Stimulated activated CD8-positive, alpha-beta memory T cell treated with anti-CD3 and anti-CD28 coated beads, Interleukin-2, amount 100 ng/mL, for 1 hour (primary cell): ENCODE measurements around the gene CCDC124.

ENCODE experiments used
- DNase-seq, 2 donors: peaks; one replicate each; pipeline ENCODE4 v3.0.0-alpha.2; 2020; ENCODE audit warnings: low read depth in 2 of 2

CCDC124 gene

DNA sequence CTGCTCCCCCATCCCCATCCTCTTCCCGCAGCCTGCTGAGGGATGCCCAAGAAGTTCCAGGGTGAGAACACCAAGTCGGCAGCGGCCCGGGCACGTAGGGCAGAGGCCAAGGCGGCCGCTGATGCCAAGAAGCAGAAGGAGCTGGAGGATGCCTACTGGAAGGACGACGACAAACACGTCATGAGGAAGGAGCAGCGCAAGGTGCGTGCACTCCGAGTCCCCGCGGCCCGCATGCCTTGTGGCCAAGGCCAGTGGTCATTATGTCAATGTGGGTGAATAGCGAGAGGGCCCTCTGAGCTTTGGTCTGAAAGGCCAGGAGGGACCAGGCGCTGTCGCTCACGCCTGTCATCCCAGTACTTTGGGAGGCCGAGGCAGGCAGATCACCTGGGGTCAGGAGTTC is 3.6 kb downstream of the CCDC124 start:
- no peak for DNase-seq

DNA sequence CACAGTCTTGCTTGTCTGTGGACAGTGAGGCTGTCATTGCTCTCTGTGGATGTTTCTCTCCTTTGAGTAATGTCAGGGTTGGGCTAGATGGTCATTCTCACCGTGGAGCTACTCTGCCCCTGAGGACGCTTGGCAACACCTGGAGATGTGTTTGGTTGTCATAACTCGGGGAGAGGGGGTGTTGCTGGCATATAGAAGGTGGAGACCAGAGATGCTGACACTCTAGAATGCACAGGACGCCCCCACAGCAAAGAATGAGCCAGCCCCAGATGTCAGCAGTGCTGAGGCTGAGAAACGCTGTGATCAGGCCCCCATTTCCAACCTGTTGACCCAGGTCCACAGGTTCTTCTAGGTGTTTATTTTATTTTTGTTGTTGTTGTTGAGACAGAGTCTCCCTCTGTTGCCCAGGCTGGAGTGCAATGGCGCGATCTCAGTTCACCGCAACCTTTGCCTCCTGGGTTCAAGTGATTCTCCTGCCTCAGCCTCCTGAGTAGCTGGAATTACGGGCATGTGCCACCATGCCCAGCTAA is 4.6 kb downstream of the CCDC124 start:
- no peak for DNase-seq

DNA sequence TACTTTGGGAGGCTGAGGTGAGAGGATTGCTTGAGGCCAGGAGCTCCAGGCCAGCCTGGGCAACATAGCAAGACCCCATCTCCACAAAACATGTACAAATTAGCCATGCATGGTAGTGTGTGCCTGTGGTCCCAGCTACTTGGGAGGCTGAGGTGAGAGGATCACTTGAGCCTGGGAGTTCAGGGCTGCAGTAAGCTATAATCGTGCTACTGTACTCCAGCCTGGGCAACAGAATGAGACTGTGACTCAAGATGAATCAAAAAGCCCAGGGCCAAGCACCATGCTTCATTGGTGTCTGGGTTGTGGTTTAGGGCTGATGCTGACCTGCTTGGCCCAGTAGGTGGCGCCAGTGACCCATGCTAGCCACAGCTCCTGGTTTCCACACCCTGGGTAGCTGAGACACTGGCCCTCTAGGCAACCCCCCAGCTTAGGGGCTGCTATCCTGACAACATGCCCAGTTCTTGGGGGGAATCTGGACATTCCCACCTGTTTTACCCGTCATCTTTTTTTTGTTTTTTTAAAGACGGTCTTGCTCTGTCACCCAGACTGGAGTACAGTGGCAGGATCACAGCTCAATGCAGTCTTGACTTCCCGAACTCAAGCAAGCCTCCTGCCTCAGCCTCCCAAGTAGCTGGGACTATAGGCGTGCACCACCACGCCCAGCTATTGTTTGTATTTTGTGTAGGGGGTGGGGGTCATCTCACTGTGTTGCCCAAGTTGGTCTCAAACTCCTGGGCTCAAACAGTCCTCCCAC is 5.5 kb downstream of the CCDC124 start:
- DNase-seq = peak; percentile 65 to 71

DNA sequence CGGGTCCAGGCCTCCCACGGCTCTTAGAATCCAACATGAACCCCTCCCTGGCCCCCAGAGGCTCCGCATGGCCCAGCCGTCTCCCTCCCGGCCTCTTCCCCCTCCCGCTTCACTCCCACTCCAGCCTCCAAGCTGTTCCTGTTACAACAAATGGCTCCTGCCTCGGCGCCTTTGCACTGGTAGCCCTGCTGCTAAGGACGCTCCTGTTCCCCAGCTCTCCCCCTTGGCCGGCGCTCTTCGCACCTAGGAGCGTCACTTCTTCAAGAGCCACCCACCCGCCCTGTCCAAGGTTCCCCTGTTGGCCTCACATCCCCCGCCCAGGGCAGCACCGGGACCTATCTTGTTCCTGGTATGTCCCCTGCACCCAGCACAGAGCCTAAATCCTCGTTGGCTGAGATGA is 9.4 kb downstream of the CCDC124 start:
- DNase-seq = no peak

DNA sequence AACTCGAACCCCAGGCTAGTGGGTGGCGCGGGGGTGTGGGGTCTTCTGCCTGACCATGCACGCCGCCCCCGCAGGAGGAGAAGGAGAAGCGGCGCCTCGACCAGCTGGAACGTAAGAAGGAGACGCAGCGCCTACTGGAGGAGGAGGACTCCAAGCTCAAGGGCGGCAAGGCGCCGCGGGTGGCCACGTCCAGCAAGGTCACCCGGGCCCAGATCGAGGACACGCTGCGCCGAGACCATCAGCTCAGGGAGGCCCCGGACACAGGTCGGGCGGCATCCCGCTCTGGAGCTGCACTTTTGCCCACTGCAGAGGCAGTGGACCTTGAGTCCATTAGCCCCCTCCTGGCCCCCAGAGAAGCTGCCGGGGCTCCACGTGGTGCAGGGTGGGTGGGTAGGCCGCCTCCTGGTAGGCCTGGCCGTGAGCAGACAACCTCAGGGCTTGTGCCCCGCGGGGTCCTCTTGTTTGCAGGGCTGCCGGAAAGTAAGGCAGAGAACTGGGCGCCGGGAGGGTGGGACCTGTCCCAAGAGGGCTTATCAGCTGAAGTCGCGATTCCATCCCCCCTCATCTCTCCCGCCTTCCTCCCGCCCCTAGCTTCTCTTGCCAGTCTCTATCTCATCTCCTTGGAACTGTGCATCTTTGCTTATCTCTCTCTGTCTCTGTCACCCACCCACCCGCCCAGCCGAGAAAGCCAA is 9.9 kb downstream of the CCDC124 start:
- DNase-seq = no peak

DNA sequence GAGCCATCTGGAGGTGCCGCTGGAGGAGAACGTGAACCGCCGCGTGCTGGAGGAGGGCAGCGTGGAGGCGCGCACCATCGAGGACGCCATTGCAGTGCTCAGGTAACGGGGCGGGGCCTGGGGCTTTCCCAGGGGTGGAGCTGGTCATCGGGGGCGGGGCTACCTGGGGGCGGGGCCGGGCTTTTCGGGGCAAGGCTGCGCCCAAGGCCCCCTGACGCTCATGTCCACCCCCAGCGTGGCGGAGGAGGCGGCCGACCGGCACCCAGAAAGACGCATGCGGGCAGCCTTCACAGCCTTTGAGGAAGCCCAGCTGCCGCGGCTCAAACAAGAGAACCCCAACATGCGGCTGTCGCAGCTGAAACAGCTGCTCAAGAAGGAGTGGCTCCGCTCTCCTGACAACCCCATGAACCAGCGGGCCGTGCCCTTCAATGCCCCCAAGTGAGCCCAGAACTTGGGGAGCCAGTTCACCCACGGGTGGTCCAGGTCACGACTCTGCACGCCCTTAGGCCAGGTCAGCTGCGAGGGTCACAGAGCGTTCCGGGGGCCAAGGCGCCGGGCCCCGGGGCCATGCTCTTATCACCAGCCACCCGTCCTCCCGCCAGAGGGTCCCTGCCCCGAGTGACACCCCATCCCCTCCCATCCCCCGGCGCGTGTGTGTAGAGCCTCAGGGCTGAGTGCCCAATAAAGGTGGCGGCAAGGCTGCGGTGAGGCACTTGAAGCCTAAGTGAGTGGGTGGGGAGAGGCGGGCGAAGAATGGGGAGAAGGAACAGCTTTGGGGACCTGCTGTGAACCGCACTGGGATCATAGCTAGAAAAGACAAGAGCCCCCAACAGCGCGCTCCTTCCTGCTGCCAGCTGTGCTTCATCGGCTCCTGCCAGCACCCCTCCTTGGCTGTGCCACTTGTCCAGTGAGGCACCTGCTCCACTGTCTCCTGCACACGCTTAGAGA is 10.7 kb downstream of the CCDC124 start:
- no peak for DNase-seq

DNA sequence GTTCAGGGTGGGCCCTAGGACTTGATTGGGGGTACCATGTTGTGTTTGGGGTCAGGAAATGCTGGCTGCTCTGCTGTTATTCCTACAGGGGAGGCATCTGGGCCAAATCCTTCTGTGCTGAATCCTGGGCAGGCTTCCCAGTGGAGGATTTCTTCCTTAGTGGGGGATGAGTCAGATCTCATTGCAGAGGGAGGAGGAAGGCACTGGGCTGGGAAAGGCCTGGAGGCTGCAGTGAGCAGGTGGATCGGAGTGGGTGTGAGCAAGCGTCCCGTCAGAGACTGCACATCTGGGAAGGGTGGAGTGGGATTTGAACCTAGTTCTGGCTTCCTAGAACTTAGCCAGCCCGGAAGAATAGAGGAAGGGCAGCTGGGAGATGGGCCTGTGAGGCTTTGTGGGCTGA is 11.5 kb downstream of the CCDC124 start:
- no peak for DNase-seq

DNA sequence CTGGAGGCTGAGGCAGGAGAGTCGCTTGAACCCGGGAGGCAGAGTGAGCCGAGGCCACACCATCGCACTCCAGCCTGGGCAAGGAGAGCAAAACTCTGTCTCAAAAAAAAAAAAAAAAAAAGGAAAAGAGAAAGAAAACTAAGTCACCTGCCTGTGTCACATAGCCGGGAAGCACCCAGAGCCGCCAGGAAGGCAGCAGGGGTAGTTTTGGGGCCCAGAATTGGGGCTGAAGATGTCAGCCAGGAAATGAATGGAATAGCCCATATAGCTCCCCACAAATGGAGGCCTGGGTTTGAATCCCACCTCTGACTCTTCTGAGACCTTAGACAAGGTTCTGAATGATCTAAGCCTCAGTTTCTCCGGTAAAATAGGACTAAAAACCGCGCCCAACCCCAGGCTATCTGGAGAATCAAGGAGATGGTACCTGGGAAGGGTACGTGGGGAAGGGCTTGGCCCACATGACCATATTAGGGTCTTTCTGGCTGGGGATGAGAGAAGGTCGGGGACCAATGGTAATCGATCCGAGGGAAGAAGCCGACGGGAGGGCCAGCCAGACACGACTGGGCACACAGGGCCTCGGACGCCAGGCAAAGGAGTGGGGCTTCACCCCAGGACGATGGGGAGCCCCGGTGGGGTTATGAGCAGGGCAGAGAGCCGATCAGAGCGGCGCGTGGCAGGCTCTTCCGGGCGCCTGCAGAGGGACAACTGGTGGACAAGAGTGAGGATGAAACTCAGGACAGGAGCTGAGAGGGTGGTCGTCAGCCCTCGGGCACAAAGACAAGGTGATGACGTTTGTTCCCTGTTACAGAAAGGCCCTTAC is 14.4 kb downstream of the CCDC124 start:
- DNase-seq = peak in 1 of 2 donors; percentile 12

DNA sequence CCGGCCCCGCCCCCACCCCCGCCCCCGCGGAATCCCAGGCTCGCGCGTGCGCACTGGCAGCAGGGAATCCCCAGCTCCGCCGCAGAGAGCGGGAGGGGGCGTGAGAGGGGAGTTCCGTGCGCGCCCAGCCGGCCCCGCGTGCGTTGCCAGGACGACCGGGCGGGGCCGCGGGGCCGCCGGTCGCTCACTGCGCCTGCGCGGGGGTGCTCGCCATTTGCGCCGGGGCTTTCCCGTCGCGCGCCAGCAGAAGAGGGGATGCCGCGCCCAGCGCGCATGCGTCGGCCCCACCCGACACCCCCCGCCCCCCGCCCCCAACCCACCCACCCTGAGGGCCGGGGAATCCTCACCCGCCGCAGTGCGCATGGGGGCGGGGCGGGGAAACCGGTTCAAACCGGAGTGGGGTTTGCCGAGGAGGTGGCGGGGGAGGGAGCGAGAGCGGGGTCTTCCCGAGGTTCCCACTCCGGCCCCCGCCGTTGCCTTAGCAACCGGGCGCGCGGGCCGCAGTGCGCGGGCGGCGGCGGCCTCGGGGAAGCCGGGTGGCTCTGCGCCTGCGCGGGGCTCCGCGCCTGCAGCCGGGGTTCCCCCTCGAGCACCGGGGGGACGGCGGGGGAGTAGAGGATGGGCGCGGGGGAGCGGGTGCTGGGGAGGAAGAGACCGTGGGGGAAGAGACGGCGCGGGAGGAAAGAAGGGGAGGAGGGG is 15.1 kb downstream of the CCDC124 start:
- DNase-seq = peak; percentile 87 to 91

DNA sequence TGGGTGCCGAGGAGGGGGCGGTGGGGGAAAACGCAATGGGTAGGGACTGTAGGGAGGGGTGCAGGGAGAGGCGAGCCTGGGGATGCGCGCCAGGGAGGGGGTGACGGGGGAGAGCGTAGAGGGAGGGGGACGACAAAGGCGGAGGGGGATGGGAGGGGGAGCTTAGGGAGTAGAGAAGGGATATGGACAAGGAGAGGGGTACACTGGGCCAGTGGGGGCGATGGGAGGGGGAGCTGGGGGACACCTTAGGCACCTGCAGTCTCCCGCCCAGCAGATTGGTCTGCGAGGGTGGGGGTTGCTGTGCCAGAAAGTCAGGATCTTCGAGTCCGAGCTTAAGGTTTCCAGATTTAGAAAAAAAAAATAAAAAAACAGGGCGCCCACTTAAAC is 15.7 kb downstream of the CCDC124 start:
- no peak for DNase-seq

DNA sequence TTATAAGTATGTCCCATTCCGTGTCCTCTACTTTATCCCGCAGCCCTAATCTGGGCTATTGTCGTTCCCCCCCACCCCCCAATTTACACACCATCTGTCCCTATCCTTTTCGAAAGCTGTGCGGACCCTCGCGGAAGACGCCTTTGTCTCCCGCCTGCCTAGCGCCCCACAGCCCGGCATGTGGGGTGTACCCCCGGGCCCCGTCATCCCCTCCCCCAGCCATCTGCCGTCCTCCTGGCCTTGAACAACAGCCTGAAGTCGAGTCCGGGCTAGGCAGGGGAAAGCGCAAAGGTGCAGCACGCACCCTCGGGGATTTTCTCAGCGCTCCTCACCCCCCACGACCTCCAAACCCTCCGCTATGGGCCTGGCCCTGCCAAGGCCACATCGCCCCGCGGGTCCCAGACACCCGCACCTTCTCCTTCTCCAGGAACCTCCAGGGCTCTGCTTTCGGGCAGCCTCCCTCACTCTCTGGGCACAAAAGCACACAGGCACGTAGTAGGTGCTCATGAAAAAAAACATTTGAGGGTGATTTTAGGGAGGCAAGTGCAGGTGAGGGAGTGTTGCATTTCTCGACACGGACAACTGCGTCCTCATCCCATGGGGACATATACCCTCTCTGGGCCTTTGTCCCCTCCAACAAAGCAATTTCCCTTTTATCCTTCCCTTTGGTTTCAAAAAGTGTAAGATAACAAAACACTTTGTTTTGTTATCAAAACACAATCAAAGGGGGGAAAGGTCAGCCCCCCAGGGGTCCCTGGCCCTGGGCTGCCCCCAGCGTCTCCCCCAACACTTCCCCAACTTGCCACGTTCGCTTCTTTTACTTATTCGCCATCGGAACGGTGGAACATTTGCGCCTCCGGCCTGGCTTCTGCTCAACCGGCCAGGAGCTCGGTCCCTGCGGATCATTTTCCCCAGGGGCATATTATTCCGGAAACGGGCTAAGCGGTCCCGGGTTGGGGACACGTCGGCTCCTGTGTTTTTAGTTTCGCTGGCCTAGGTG is 16.4 kb downstream of the CCDC124 start:
- DNase-seq = no peak

DNA sequence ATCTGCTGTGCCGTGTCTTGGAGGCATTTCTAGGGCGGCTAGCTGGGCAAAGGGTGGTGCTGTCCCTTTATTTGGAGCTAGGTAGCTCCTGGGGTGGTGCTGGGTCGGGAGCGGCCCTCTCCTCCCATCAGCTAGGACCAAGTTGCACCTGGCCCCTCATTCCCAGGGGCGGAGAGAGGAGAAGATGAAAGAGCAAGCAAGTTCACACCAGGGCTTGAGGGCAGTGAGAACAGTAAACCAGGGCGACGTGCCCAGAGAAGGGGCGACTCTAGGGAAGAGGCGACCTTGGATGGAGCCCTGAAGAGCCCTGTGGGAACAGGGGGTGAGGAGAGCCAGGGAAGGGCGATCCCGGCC is 17.1 kb downstream of the CCDC124 start:
- no peak for DNase-seq

DNA sequence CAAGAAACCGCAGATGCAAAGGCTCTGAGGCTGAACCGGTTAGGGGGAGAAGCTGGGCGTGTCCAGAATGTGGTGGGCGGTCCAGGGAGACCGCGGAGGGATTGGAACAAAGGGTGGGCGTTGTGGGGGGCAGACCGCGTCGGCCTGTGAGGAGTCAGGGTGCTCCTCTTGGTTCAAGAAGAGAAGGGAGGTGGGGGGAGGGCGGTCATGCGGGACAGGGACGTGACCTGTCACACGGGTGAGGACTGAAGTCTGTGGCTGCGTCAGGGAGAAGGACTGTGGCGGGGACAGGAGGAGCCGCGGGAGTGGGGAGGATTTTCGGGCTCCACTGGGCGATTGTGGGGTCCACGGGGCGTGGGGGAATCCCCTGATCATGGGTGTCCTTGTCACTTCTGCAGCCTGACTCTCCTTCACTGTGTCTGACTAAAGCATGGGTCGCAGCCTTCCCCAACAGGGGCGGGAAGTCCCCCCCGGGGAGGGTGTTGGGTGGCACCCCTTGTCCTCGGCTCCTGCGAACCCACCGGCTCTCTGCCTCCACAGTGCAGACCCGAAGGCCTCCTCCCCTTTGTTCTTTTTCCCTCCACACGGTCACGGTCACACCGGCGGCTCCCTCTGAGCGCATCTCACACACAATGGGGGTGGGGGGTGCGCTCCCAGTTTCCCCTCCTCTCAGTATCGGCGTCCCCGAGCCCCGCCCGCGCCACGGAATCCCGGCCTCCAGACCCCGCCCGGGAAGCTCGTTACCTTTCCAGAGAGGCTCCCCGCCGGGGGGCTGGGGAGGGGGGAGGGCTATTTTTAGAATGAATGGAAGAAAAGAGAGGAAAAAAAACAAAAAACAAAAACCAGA is 17.7 kb downstream of the CCDC124 start:
- DNase-seq = peak in 1 of 2 donors; percentile 12

DNA sequence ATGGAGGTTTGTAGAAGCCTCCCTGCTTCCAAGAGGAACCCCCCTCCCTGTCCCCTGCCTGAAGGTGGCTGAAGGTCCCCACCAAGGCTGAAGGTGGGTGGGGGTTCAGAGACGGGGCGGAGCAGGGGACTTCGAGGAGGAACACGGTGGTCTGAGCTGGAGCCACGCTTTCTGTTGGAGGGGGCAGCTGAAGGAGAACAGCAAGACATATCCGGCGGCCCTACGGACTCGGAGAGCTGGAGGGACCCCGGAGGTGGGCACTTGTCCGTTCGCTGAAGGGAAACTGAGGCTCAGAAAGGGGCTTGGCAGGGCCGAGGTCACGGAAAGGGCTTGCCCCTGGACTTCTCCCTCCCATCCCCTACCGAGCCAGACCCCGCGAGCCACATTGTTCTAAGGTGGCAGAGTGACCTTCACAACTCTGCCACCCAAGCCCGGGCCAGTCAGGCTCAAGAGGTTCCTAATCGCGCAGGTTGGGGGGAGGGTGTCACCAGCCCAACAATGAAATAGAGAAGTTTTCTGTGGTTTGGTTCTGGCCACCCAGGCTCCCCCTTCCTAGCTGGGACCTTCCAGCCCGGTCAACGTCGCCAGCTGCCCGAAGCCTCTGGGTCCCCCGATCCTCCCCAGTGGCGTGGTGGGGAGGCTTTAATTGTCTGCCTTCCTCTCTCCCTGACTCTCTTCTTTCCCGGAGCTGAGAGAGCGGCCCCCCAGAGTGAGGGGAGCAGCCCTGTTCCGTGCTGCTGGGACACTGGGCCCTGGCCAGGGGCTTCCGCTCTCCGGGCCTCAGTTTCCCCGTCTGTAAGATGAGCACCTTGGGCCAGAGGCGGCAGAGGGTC is 18.6 kb downstream of the CCDC124 start:
- no peak for DNase-seq

DNA sequence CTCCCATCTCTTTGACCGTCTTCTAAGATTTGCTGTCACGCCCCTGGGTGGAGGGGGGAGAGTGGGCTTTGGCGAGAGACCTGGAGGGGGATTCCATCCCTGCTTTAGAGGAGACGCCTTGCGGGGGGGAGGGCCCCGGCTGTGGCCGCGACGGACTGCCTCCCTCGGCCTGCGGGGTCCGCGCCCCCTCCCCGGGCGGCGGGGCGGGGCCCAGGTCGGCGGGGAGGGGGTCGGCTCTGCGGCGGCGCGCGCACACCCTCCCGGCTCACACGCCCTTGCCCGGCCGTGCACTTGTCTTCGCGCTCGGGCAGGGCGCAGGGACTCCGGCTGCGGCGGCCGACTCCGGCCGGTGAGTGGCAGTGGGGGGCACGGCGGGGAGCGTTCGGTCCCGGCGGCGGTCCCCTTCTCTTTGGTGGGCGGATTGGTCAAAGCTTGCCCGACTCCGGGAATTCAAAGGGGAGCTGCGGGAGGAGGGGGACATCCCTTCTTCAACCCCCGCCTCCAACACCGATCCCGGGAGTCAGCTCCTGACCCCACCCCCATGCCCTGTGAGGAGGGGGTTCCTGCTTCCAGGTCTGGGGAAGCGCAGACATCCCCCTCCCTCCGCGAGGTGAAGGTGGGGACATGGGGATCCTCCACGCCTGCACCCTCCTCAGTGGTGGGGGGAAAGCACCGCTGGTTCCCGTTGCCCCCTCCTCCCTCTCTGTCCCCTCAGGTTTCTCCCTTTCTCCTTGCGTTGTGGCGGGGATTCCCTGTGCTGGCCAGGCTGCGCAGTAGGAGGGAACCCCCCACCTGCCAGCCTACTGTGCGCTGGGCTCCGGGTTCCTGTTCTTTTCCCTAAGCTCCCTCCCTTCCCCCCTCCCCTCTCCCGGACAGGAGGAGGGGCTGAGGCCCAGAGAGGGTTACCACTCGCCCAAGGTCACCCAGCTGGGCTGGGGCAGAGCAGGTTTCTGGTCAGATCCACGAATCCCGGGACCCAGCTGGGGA is 19.5 kb downstream of the CCDC124 start:
- no peak for DNase-seq

DNA sequence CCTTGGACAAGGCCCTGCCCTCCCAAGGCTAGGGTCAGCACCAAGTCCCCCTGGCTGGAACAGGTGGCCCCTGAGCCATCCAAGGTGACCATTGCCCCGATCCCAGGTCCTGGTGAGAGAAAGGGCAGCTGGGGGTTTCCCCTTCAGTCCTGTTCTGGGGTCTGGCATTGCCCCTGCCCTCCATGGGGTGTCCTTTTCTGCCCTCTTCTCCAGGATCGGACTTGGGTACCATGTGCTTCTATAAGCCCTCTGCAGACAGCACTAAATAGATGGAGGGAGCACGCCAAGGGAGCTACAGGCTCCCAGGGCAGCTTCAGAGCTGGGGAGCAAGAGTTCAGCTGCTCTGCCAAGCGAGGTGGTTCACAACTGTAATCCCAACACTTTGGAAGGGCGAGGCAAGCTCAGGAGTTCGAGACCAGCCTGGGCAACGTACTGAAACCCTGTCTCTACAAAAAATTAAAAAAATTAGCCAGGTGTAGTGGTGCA is 20.5 kb downstream of the CCDC124 start:
- DNase-seq = no peak
